H1 (cell line): ENCODE results near the gene STPG1. TPM values are rescaled to one million over a fixed set of nuclear protein-coding genes. Genes with fewer than 3 reads are reported as not detected.

Experiments
- CBX5 ChIP-seq: fragments of 300-800, 300-1000 bp; sonication (generic); IDR thresholded peaks from 2 replicates; pipeline ENCODE4 v1.7.1; 2016; ENCODE audit warnings: antibody characterized with exemption, low read length, low read depth
- CEBPB ChIP-seq: IDR thresholded peaks from 2 replicates; pipeline ENCODE4 v1.6.1; 2012; ENCODE audit warnings: low read depth, low read length
- CHD2 ChIP-seq: IDR thresholded peaks from 2 replicates; pipeline ENCODE4 v1.6.1; 2012; ENCODE audit warnings: low read length, improper control_type of control experiment
- E2F6 ChIP-seq: IDR thresholded peaks from 2 replicates; pipeline ENCODE4 v1.6.1; 2012; ENCODE audit warnings: inconsistent platforms
- EZH2 ChIP-seq: fragments of 200-600 bp; sonication (generic); IDR thresholded peaks from 2 replicates; pipeline ENCODE4 v1.7.1; 2012; ENCODE audit warnings: low read depth, mild to moderate bottlenecking, moderate library complexity, low read length, inconsistent platforms; ENCODE audit not compliant: severe bottlenecking
- GABPA ChIP-seq: IDR thresholded peaks from 2 replicates; pipeline ENCODE4 v1.6.1; 2011; ENCODE audit warnings: mild to moderate bottlenecking, low read length, moderate library complexity, borderline replicate concordance; ENCODE audit not compliant: insufficient read depth
- KDM4A ChIP-seq: IDR thresholded peaks from one replicate; pipeline ENCODE4 v1.7.1; 2012; ENCODE audit warnings: low read depth, mild to moderate bottlenecking, moderate library complexity, low read length, inconsistent platforms; ENCODE audit not compliant: severe bottlenecking
- NANOG ChIP-seq: IDR thresholded peaks from 2 replicates; pipeline ENCODE4 v1.6.1; 2011; ENCODE audit warnings: low read length, low read depth, mild to moderate bottlenecking, inconsistent platforms; ENCODE audit not compliant: insufficient read depth, poor library complexity, severe bottlenecking
- PHF8 ChIP-seq: fragments of 200-600 bp; sonication (generic); conservative IDR thresholded peaks from 2 replicates; pipeline ENCODE4 v1.7.1; 2012; ENCODE audit warnings: low read depth, mild to moderate bottlenecking, inconsistent platforms, low read length, moderate library complexity
- POLR2A ChIP-seq, 2 experiments: IDR thresholded peaks; 1 replicate in 1 of 2; 2 replicates in 1 of 2; pipeline ENCODE4 v1.6.1; 2011; ENCODE audit warnings: low read depth in 2 of 2, low read length in 2 of 2, mild to moderate bottlenecking in 2 of 2; ENCODE audit errors: control extremely low read depth in 1 of 2
- POLR2AphosphoS5 ChIP-seq: IDR thresholded peaks from 2 replicates; pipeline ENCODE4 v1.6.1; 2011; ENCODE audit warnings: low read depth, low read length
- RAD21 ChIP-seq, 2 experiments: IDR thresholded peaks in 1 of 2; conservative IDR thresholded peaks in 1 of 2; 2 replicates each; pipeline ENCODE4 v1.6.1; 2011; ENCODE audit warnings: low read depth in 2 of 2, low read length in 2 of 2, improper control_type of control experiment in 1 of 2, inconsistent platforms in 1 of 2, mild to moderate bottlenecking in 1 of 2, moderate library complexity in 1 of 2
- SIN3A ChIP-seq, 2 experiments: IDR thresholded peaks in 1 of 2; conservative IDR thresholded peaks in 1 of 2; 2 replicates each; pipeline ENCODE4 v1.6.1; 2011 to 2012; ENCODE audit warnings: low read length in 2 of 2, improper control_type of control experiment in 1 of 2, low read depth in 1 of 2, mild to moderate bottlenecking in 1 of 2
- TAF1 ChIP-seq: IDR thresholded peaks from 2 replicates; pipeline ENCODE4 v1.6.1; 2011; ENCODE audit warnings: mild to moderate bottlenecking, low read depth, low read length
- TBP ChIP-seq: IDR thresholded peaks from 2 replicates; pipeline ENCODE4 v1.6.1; 2011; ENCODE audit warnings: low read depth, low read length, improper control_type of control experiment
- YY1 ChIP-seq: IDR thresholded peaks from 2 replicates; pipeline ENCODE4 v1.6.1; 2011; ENCODE audit warnings: low read depth, mild to moderate bottlenecking, low read length
- polyA plus RNA-seq, 7 experiments: library from polyadenylated mRNA; depleted of rRNA in 3 of 7; stranded (reverse) in 5 of 7; unstranded in 2 of 7; fragments of >200 nt in 5 of 7; fragments of 200-250 nt in 2 of 7; gene quantifications; 1 replicate in 5 of 7; 2 replicates in 1 of 7; 4 replicates in 1 of 7; pipeline versions ENCODE4 v1.2.1 to v1.2.3, GENCODE V29; 2011 to 2013; ENCODE audit warnings: missing spikeins in 2 of 7, mixed read lengths in 2 of 7
- total RNA-seq: library from RNA; stranded (reverse); fragmentation: NEBNext Ultra II Directional; extraction: Animal tissue kit (Norgen Biotek cat#: 25700); gene quantifications from 2 replicates; pipeline ENCODE4 v1.2.1, GENCODE V29; 2021
- TF ChIP-seq, protein P1 (sequence below): IDR thresholded peaks from 2 replicates; pipeline ENCODE4 v1.6.1; 2011; ENCODE audit warnings: low read depth, mild to moderate bottlenecking, low read length; ENCODE audit not compliant: insufficient read depth

STPG1 gene
- total and polyA plus RNA-seq, 2 of the 8 experiments (the other 6 are each of a cell fraction or from before 2014, with no cell fraction given): 10.3 to 11.2 TPM

DNA sequence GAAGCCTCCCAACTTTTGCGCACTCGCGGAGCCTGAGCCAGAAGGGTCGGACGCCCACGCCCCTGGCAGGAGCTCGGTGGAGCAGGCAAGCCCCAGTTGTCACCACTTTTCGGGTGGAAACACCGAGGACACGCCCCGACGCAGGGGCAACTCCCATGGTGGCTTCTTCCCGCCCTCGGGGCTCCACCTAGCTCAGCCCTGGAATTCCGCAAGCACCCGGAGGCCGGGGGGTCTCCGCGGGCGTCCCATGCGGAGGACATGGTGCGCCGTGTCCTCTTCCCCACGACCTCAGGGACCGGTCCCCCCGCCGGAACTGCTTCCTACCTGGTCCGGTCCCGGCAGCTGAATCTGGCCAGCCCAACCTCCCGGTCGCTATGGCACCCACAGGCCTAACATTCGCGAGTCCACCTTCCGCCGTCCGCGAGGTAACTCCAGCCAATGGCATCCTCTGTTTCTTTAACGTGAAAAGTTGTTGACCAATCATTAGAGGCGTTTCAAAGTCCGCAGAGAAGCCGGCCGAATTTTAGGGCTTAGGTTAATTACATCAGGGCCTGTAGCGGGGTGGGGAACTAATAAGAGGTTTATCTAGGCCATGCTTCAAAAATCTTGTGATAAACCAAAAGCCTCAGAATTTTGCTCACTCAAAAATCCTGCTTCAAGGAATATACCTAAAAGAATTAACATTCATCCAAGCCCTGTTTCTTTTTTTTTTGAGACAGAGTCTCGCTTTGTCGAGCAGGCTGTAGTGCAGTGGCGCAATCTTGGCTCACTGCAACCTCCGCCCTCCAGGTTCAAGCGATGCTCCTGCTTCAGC is at the start of gene STPG1 (continued):
- TF ChIP-seq POLR2AphosphoS5 (0 out of 2 replicates have a peak, but pooled peaks have one; percentile 41), YY1 (no peak), CEBPB (peak; percentile 65; the same call in 1 of the 2 replicates), TBP (peak; percentile 46; the same call in 1 of the 2 replicates), NANOG (no peak), SIN3A (conservative IDR thresholded peaks at IDR 0.05 in 1 of 2, IDR thresholded peaks at IDR 0.05 in 1 of 2; ENCODE audit: low read depth in 1 of 2, low read length in 2 of 2) (0 out of 4 replicates have a peak, but pooled peaks of 1 of the 2 experiments have one; percentile 37), CBX5 (no peak), POLR2A (IDR thresholded peaks at IDR 0.05; ENCODE audit: control extremely low read depth in 1 of 2, low read depth in 2 of 2, low read length in 2 of 2) (peak in 1 of 2 experiments; percentile 39; a peak in 2 of 3 replicates), PHF8 (peak; percentile 77), CHD2 (peak; percentile 80), E2F6 (peak; percentile 14; the same call in 1 of the 2 replicates), GABPA (no peak), RAD21 (IDR thresholded peaks at IDR 0.05 in 1 of 2, conservative IDR thresholded peaks at IDR 0.05 in 1 of 2; ENCODE audit: low read depth in 2 of 2, low read length in 2 of 2) (no peak), EZH2 (no peak), TAF1 (peak; percentile 60; the same call in 1 of the 2 replicates), KDM4A (peak; percentile 93)
- TF ChIP-seq, protein P1, sequence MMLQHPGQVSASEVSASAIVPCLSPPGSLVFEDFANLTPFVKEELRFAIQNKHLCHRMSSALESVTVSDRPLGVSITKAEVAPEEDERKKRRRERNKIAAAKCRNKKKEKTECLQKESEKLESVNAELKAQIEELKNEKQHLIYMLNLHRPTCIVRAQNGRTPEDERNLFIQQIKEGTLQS: no peak
